ENCODE measurements around the gene DNAJC13.
"Not testable (repeated sequence)": the region's sequence is repeated elsewhere in the genome, so short reads cannot be mapped to it uniquely, and the experiment has no call there.

Gene DNAJC13

GRCh38 chr3:132416807-132417694 is at the start of gene DNAJC13:
TSS of gene DNAJC13 (plus strand) at chr3:132417502. CDS start at chr3:132434551, 17,049 bp downstream.
- DNase-seq = peak; percentile 99

GRCh38 chr3:132368515-132368914 is 48.8 kb upstream of the DNAJC13 start:
- DNase-seq = no peak

GRCh38 chr3:132368962-132369361 is 48.3 kb upstream of the DNAJC13 start:
- no peak for DNase-seq

GRCh38 chr3:132376945-132377354 is 40.4 kb upstream of the DNAJC13 start:
- DNase-seq = not testable (repeated sequence)

GRCh38 chr3:132378048-132378762 is 39.1 kb upstream of the DNAJC13 start:
- DNase-seq = no peak

GRCh38 chr3:132378846-132379245 is 38.5 kb upstream of the DNAJC13 start:
- DNase-seq = no peak

- DNase-seq = no peak
These were observed 36.4 kb upstream of the DNAJC13 start for GRCh38 chr3:132380920-132381319.

GRCh38 chr3:132381348-132381944 is 35.9 kb upstream of the DNAJC13 start:
- no peak for DNase-seq

- DNase-seq = no peak
These were observed 35.0 kb upstream of the DNAJC13 start for GRCh38 chr3:132382267-132382666.

- no peak for DNase-seq
These were observed 34.6 kb upstream of the DNAJC13 start for GRCh38 chr3:132382688-132383194.

- no peak for DNase-seq
These were observed 31.0 kb upstream of the DNAJC13 start for GRCh38 chr3:132386259-132386658.

- DNase-seq = not testable (repeated sequence)
These were observed 24.6 kb upstream of the DNAJC13 start for GRCh38 chr3:132392675-132393074.

GRCh38 chr3:132394320-132394719 is 23.0 kb upstream of the DNAJC13 start:
- no peak for DNase-seq

- DNase-seq = no peak
These were observed 22.2 kb upstream of the DNAJC13 start for GRCh38 chr3:132395126-132395525.

GRCh38 chr3:132396255-132396654 is 21.0 kb upstream of the DNAJC13 start:
- DNase-seq = no peak

- DNase-seq = not testable (repeated sequence)
These were observed 20.5 kb upstream of the DNAJC13 start for GRCh38 chr3:132396776-132397175.

- DNase-seq = peak; percentile 29
These were observed 18.0 kb upstream of the DNAJC13 start for GRCh38 chr3:132399054-132399929.

GRCh38 chr3:132401255-132401654 is 16.0 kb upstream of the DNAJC13 start:
- no peak for DNase-seq

- no peak for DNase-seq
These were observed 13.0 kb upstream of the DNAJC13 start for GRCh38 chr3:132404276-132404675.

GRCh38 chr3:132405188-132405587 is 12.1 kb upstream of the DNAJC13 start:
- no peak for DNase-seq

- DNase-seq = no peak
These were observed 11.5 kb upstream of the DNAJC13 start for GRCh38 chr3:132405609-132406299.

- no peak for DNase-seq
These were observed 10.7 kb upstream of the DNAJC13 start for GRCh38 chr3:132406587-132406986.

Measured in COR-L47 (cell line).